ENCODE measurements around the gene ABCA10.

DNA sequence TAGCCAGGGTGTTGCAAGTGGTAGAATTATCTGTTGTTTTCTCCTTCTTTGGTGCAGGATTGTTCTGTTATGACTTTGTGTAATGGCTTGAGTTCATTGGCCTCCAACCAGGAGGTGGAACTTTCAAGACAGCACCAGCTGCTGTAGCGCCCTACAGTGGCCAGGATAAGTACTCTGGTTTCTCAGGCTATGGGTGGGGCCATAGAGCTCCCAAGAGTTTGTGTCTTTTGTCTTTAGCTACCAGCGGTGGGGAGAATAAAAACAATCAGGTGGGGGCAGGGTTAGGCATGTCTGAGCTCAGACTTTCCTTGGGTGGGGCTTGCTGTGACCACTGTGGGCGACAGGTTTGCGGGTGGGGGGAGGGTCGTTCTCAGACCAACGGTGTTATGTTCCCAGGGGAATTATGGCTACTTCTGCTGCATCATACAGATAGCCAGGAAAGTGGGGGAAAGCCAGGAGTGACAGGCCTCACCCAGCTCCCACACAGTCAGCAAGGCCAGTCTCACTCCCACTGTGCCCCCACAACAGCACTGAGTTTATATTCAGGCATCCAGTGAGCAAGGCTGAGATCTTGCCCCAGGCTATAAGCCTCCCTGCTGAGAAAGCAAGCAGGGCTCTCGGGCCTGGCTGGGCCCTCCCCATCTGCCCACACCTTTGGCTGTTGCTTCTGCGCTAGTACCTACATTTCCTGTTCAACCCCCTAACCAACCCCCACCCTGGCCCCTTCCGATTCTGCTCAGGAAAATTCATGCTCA is 15.4 kb downstream of the ABCA10 start:
- TF ChIP-seq NCOR1 (IDR thresholded peaks at IDR 0.05; ENCODE audit: borderline replicate concordance, low read length) (no peak), NFE2L2 (IDR thresholded peaks at IDR 0.05; ENCODE audit: low read length) (no peak), POLR2AphosphoS5 (IDR thresholded peaks at IDR 0.05; ENCODE audit: low read depth, low read length) (no peak)
